K562 (cell line): Measurements from ENCODE around the gene COBLL1. TPM values are rescaled to one million over a fixed set of nuclear protein-coding genes. Genes with fewer than 3 reads are reported as not detected.

ENCODE experiments used
- ATAC-seq: fragments of 200-7000 bp; cut with Tn5 transposase; 3 replicates; pipeline ENCODE4 v1.9.1; 2020; ENCODE audit warnings: moderate library complexity
- BruUV-seq: library from RNA; stranded (reverse); fragments of 400-500 nt; replicated peaks from 2 replicates; lab custom pipeline; 2021; lab: Mats Ljungman, UMichigan
- CTCF ChIA-PET: fragments of 300-600 bp; formaldehyde crosslinking; extraction: SDS; loops from one replicate; lab custom pipeline; 2021; ENCODE audit warnings: low intra/inter-chr PET ratio; lab: Yijun Ruan, JAX
- POLR2A ChIA-PET: fragments of 300-600, 350-650 bp; sonication (Branson Sonifier 250); formaldehyde crosslinking; extraction: SDS; loops from one replicate; lab custom pipeline; 2021; ENCODE audit warnings: antibody characterized with exemption, inconsistent platforms; lab: Yijun Ruan, JAX
- DNase-seq, 4 experiments: peaks; one replicate each; pipeline versions ENCODE4 v3.0.0 to v3.0.0-alpha.2; 2011 to 2018; ENCODE audit warnings: low spot score in 3 of 4, mixed read lengths in 3 of 4; ENCODE audit errors: extremely low read depth in 1 of 4
- FAIRE-seq: peaks from 2 replicates; lab custom pipeline; 2011; peaks lifted over from hg19 to GRCh38; lab: Jason Lieb, UNC
- H2AFZ ChIP-seq: 2 replicates; pipeline ENCODE4 v1.6.0; 2011; ENCODE audit warnings: low read depth, low read length, control low read depth, inconsistent platforms
- H3K27ac ChIP-seq: fragments of 200-600 bp; 3 replicates; pipeline ENCODE4 v1.8.0; 2011; ENCODE audit warnings: low read depth, mild to moderate bottlenecking, control low read depth, inconsistent platforms, low read length, moderate library complexity, mixed read lengths; ENCODE audit errors: extremely low read depth
- H3K27me3 ChIP-seq, 2 experiments: fragments of 300-600 bp in 1 of 2; 2 replicates in 1 of 2; 3 replicates in 1 of 2; pipeline versions ENCODE4 v1.6.0 to v1.8.0; 2011; ENCODE audit warnings: inconsistent platforms in 2 of 2, low read length in 2 of 2, mild to moderate bottlenecking in 1 of 2, mixed read lengths in 1 of 2, moderate library complexity in 1 of 2; ENCODE audit not compliant: control insufficient read depth in 2 of 2, insufficient read depth in 2 of 2
- H3K36me3 ChIP-seq: fragments of 300-600 bp; 3 replicates; pipeline ENCODE4 v1.8.0; 2011; ENCODE audit warnings: mild to moderate bottlenecking, low read length, inconsistent platforms; ENCODE audit not compliant: control insufficient read depth, insufficient read depth
- H3K4me1 ChIP-seq, 2 experiments: fragments of 200-600 bp in 1 of 2; replicated peaks in 1 of 2; 2 replicates in 1 of 2; 3 replicates in 1 of 2; pipeline versions ENCODE4 v1.5.1 to v1.8.0; 2011; ENCODE audit warnings: inconsistent platforms in 2 of 2, low read length in 2 of 2, mild to moderate bottlenecking in 1 of 2, mixed read lengths in 1 of 2, moderate library complexity in 1 of 2; ENCODE audit not compliant: control insufficient read depth in 2 of 2, insufficient read depth in 2 of 2
- H3K4me2 ChIP-seq: 2 replicates; pipeline ENCODE4 v1.6.1; 2011; ENCODE audit warnings: low read length, control low read depth, inconsistent platforms, mixed read lengths; ENCODE audit not compliant: insufficient read depth
- H3K4me3 ChIP-seq: fragments of 200-600 bp; sonication (generic), shearing (Covaris generic); 2 replicates; pipeline ENCODE4 v1.5.1; 2016; ENCODE audit warnings: control low read depth, inconsistent platforms
- H3K79me2 ChIP-seq: fragments of 200-600 bp; 3 replicates; pipeline ENCODE4 v1.8.0; 2011; ENCODE audit warnings: low read length, inconsistent platforms; ENCODE audit not compliant: control insufficient read depth, insufficient read depth
- H3K9ac ChIP-seq, 2 experiments: 2 replicates each; pipeline versions ENCODE4 v1.6.0 to v1.6.1; 2011; ENCODE audit warnings: low read depth in 2 of 2, low read length in 2 of 2, control low read depth in 1 of 2, inconsistent platforms in 1 of 2, mild to moderate bottlenecking in 1 of 2, mixed read lengths in 1 of 2; ENCODE audit not compliant: insufficient read depth in 1 of 2
- H3K9me1 ChIP-seq: one replicate; pipeline ENCODE4 v1.6.0; 2011; ENCODE audit warnings: inconsistent platforms, mild to moderate bottlenecking, low read length, moderate library complexity; ENCODE audit not compliant: control insufficient read depth, insufficient read depth
- H3K9me3 ChIP-seq: replicated peaks from 2 replicates; pipeline ENCODE4 v1.5.1; 2011; ENCODE audit warnings: low read depth, low read length, inconsistent platforms; ENCODE audit not compliant: control insufficient read depth, insufficient read depth
- H4K20me1 ChIP-seq: replicated peaks from 2 replicates; pipeline ENCODE4 v1.6.1; 2011; ENCODE audit warnings: low read length, inconsistent platforms, mixed read lengths; ENCODE audit not compliant: control insufficient read depth, insufficient read depth
- CREB3 ChIP-seq: fragments of 450-650 bp; conservative IDR thresholded peaks from 2 replicates; pipeline ENCODE4 v1.6.1; 2016; ENCODE audit warnings: missing genetic modification characterization, low read depth, mild to moderate bottlenecking, missing compliant biosample characterization, moderate library complexity
- HOMEZ ChIP-seq: fragments of 250-450 bp; sonication (Bioruptor Pico); IDR thresholded peaks from 2 replicates; pipeline ENCODE4 v1.4.0; 2020; ENCODE audit warnings: mild to moderate bottlenecking, moderate library complexity
- KDM1A ChIP-seq, 2 experiments: fragments of 450-650 bp; IDR thresholded peaks; 2 replicates each; pipeline ENCODE4 v1.6.1; 2016; ENCODE audit warnings: mild to moderate bottlenecking in 2 of 2
- PKNOX1 ChIP-seq: fragments of 450-650 bp; IDR thresholded peaks from 2 replicates; pipeline ENCODE4 v1.6.1; 2016
- TSHZ1 ChIP-seq: fragments of 250-450 bp; sonication (Bioruptor Pico); IDR thresholded peaks from 2 replicates; pipeline ENCODE4 v1.4.0; 2020; ENCODE audit warnings: mild to moderate bottlenecking, moderate library complexity
- ZC3H8 ChIP-seq: fragments of 450-650 bp; IDR thresholded peaks from 2 replicates; pipeline ENCODE4 v1.6.1; 2017
- ZNF197 ChIP-seq: fragments of 200-800 bp; sonication (Bioruptor generic); IDR thresholded peaks from 2 replicates; pipeline ENCODE4 v1.6.1; 2016; ENCODE audit warnings: low read depth, missing genetic modification characterization, missing compliant biosample characterization
- ZNF217 ChIP-seq: sonication (generic); formaldehyde crosslinking; IDR thresholded peaks from 2 replicates; pipeline ENCODE4 v1.8.0; 2022; ENCODE audit warnings: mild to moderate bottlenecking, missing genetic modification reagents
- ZNF551 ChIP-seq: fragments of 250-450 bp; sonication (Bioruptor Pico); IDR thresholded peaks from 2 replicates; pipeline ENCODE4 v1.5.0; 2021; ENCODE audit warnings: mild to moderate bottlenecking, moderate library complexity
- WGBS: fragments of 100-300 bp; shearing (Covaris generic); methylation state at CpG from one replicate; pipeline ENCODE4 v1.1.6; 2016; ENCODE audit warnings: low coverage, mixed read lengths; ENCODE audit not compliant: insufficient coverage; ENCODE audit errors: missing lambda C conversion rate; 5-methylcytosine and 5-hydroxymethylcytosine counted together
- in situ Hi-C: fragments of 300-500 bp; cut with MboI; formaldehyde crosslinking; loops from 4 replicates; pipeline ENCODE4 v1.15.0; 2018; ENCODE audit warnings: inconsistent platforms, mixed read lengths
- intact Hi-C: fragments of 100-400 bp; cut with micrococcal nuclease; formaldehyde crosslinking; loops from 2 replicates; pipeline ENCODE4 v1.14.2; 2022
- polyA plus RNA-seq, 8 experiments: library from polyadenylated mRNA; depleted of rRNA in 4 of 8; stranded (reverse) in 5 of 8; unstranded in 3 of 8; fragments of >200 nt; fragmentation: Nextera tagmentation in 2 of 8; fragmentation: Illumina TruSeq in 1 of 8; extraction: Ambion mirVana in 2 of 8; extraction: Trizol in 1 of 8; gene quantifications; 2 replicates each; pipeline versions ENCODE4 v1.2.1 to v1.2.3, GENCODE V29; 2011 to 2014; ENCODE audit warnings: inconsistent platforms in 1 of 8, missing spikeins in 1 of 8
- total RNA-seq, 7 experiments: library from RNA; depleted of rRNA in 6 of 7; stranded (reverse); fragments of >200 nt in 6 of 7; fragmentation: Illumina TruSeq in 2 of 7; extraction: Trizol in 2 of 7; gene quantifications; 2 replicates each; pipeline versions ENCODE4 v1.2.1 to v1.2.3, GENCODE V29; 2011 to 2021; ENCODE audit warnings: low replicate concordance in 1 of 7

The COBLL1 gene
- total and polyA plus RNA-seq, 9 of the 15 experiments (the other 6 are each of a cell fraction or from before 2014, with no cell fraction given): 0.07 to 1.6 (median 0.71) TPM

GRCh38 chr2:164784376-164784775, 57.2 kb downstream of the COBLL1 start:
- Histone ChIP-seq H3K9me3 (no peaks in the 10 kb centered on the region), H3K27me3 (no peaks in the 10 kb centered on the region), H3K9me1 (no peaks in the 10 kb centered on the region), H3K36me3 (no peaks in the 10 kb centered on the region), H3K27ac (no peak overlapping the region), H3K4me3 (no peak overlapping the region), H3K9ac (no peak overlapping the region), H3K4me1 (no peaks in the 10 kb centered on the region), H4K20me1 (no peaks in the 10 kb centered on the region), H2AFZ (no peak overlapping the region), H3K79me2 (no peaks in the 10 kb centered on the region), H3K4me2 (no peak overlapping the region)
- intact Hi-C loops: no loop called here
- TF ChIP-seq ZC3H8 (no peak), ZNF197 (CRISPR knock-in tag) (no peak), KDM1A (IDR thresholded peaks at IDR 0.05) (no peak)
- in situ Hi-C loops: no loop called here
- DNase-seq: no peak
- FAIRE-seq: no peak
- 7% methylated on average over 2 of the region's 2 CpGs for WGBS
- ATAC-seq: no peak
- CTCF ChIA-PET: no interaction called here
- POLR2A ChIA-PET: no interaction called here
- no TSS peak for BruUV-seq

GRCh38 chr2:164782323-164782722, 59.3 kb downstream of the COBLL1 start:
- Histone ChIP-seq H3K4me3 (no peak overlapping the region), H3K9me3 (no peaks in the 10 kb centered on the region), H4K20me1 (no peaks in the 10 kb centered on the region), H3K4me2 (no peak overlapping the region), H3K36me3 (no peaks in the 10 kb centered on the region), H2AFZ (no peak overlapping the region), H3K4me1 (no peaks in the 10 kb centered on the region), H3K9me1 (no peaks in the 10 kb centered on the region), H3K27me3 (no peaks in the 10 kb centered on the region), H3K79me2 (no peaks in the 10 kb centered on the region), H3K9ac (no peak overlapping the region), H3K27ac (no peak overlapping the region)
- DNase-seq: no peak
- CTCF ChIA-PET: no interaction called here
- BruUV-seq: no TSS peak
- in situ Hi-C loops: no loop called here
- ATAC-seq: no peak
- intact Hi-C loops: no loop called here
- no peak for FAIRE-seq
- POLR2A ChIA-PET: no interaction called here
- WGBS: 0% methylated on average over 2 of the region's 2 CpGs
- TF ChIP-seq TSHZ1 (CRISPR knock-in tag) (no peak), HOMEZ (CRISPR knock-in tag) (no peak), ZNF551 (CRISPR knock-in tag) (no peak), CREB3 (tag) (no peak), PKNOX1 (no peak), ZNF217 (CRISPR knock-in tag) (no peak)
